Activated naive CD4-positive, alpha-beta T cell treated with anti-CD3 and anti-CD28 coated beads, Interleukin-2, amount 10 ng/mL, durations not matched to agents 7 days and 5 days (primary cell): ENCODE results near the gene CREB1.

Experiments used
- CTCF ChIA-PET: fragments of 350-600 bp; sonication (Branson Sonifier 250); formaldehyde crosslinking; loops from one replicate; lab custom pipeline; 2021; ENCODE audit warnings: antibody characterized with exemption; lab: Charles Lee
- DNase-seq: peaks from one replicate; pipeline ENCODE4 v3.0.0-alpha.2; 2020
- H3K27ac Mint-ChIP-seq: one replicate; pipeline ENCODE4 v1.8.0; 2021; ENCODE audit warnings: mild to moderate bottlenecking, moderate library complexity, mixed read lengths
- H3K27me3 Mint-ChIP-seq: one replicate; pipeline ENCODE4 v1.8.0; 2021; ENCODE audit warnings: mild to moderate bottlenecking, mixed read lengths
- H3K36me3 Mint-ChIP-seq: one replicate; pipeline ENCODE4 v1.8.0; 2021; ENCODE audit warnings: mixed read lengths
- H3K4me1 Mint-ChIP-seq: one replicate; pipeline ENCODE4 v1.8.0; 2021; ENCODE audit warnings: mixed read lengths
- H3K4me3 Mint-ChIP-seq: one replicate; pipeline ENCODE4 v1.8.0; 2021; ENCODE audit warnings: mild to moderate bottlenecking, moderate library complexity, mixed read lengths
- H3K9me3 Mint-ChIP-seq: one replicate; pipeline ENCODE4 v1.8.0; 2021; ENCODE audit warnings: mixed read lengths

Gene CREB1

DNA sequence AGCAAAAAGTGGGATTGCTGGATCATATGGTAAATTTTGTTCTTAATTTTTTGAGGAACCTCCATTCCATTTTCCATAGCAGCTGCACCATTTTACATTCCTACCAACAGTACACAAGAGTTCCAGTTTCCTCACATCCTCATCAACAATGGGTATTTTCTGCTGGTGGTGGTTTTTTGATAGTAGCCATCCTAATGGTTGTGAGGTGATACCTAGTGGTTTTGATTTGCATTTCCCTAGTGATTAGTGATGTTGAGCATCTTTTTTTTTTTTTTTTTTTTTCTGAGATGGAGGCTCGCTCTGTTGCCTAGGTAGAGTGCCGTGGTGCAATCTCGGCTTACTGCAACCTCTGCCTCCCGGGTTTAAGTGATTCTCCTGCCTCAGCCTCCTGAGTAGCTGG lies 65.0 kb downstream of the CREB1 start:
- H3K4me1 Mint-ChIP-seq: peaks cover 3% of the 10 kb centered on the region

GRCh38 chr2:207599636-207600035 lies 69.9 kb downstream of the CREB1 start:
- H3K36me3 Mint-ChIP-seq: peaks cover 37% of the 10 kb centered on the region
- peaks cover 7% of the 10 kb centered on the region for H3K4me1 Mint-ChIP-seq
- CTCF ChIA-PET: no interaction called here
- no peaks in the 10 kb centered on the region for H3K27me3 Mint-ChIP-seq
- no peak for DNase-seq
- H3K4me3 Mint-ChIP-seq: no peak overlapping the region
- no peaks in the 10 kb centered on the region for H3K9me3 Mint-ChIP-seq
- no peak overlapping the region for H3K27ac Mint-ChIP-seq

More for the DNA sequence above, 65.0 kb downstream of the CREB1 start:
- Mint-ChIP-seq H3K9me3 (peaks cover 8% of the 10 kb centered on the region), H3K4me3 (no peak overlapping the region), H3K27me3 (no peaks in the 10 kb centered on the region), H3K27ac (no peak overlapping the region), H3K36me3 (peaks cover 58% of the 10 kb centered on the region)
- CTCF ChIA-PET: no interaction called here
- DNase-seq: no peak

- Mint-ChIP-seq H3K36me3 (peaks cover 41% of the 10 kb centered on the region), H3K27ac (no peak overlapping the region), H3K4me1 (peaks cover 9% of the 10 kb centered on the region), H3K27me3 (no peaks in the 10 kb centered on the region), H3K4me3 (no peak overlapping the region), H3K9me3 (no peaks in the 10 kb centered on the region)
- DNase-seq: no peak
- CTCF ChIA-PET: no interaction called here
Measured at GRCh38 chr2:207600231-207600630, 70.5 kb downstream of the CREB1 start.

DNA sequence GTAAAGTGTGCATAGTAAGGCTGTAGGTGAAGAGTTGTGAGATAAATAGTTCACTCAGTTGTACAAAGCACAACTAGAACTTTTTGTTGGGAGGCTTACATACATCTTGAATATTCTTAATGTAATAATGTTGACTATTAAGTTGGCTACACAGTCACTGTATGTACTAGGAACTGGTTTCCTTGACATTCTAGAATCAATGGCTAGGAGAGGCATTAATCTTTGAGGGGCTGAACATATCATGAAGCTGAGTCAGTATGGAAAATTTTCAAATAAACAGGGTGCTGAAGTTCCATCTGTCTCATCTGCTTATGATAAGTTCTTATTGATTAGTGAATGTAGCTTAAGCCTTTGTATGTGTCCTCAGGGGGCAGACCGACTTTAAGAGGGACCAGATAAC lies 72.0 kb downstream of the CREB1 start:
- H3K27me3 Mint-ChIP-seq: no peaks in the 10 kb centered on the region
- no peak for DNase-seq
- no peak overlapping the region for H3K4me3 Mint-ChIP-seq
- H3K4me1 Mint-ChIP-seq: peaks cover 9% of the 10 kb centered on the region
- CTCF ChIA-PET: interaction anchor here (0.6 kb wide), 1 partner anchor 106 kb away, joined by 4 read pairs; no protein-coding TSS in a partner anchor
- H3K9me3 Mint-ChIP-seq: no peaks in the 10 kb centered on the region
- H3K27ac Mint-ChIP-seq: no peak overlapping the region
- H3K36me3 Mint-ChIP-seq: peaks cover 42% of the 10 kb centered on the region

- Mint-ChIP-seq H3K27ac (no peak overlapping the region), H3K36me3 (peaks cover 43% of the 10 kb centered on the region), H3K27me3 (no peaks in the 10 kb centered on the region), H3K9me3 (no peaks in the 10 kb centered on the region), H3K4me1 (peaks cover 9% of the 10 kb centered on the region), H3K4me3 (no peak overlapping the region)
- CTCF ChIA-PET: no interaction called here
- DNase-seq: no peak
Measured at GRCh38 chr2:207603486-207603885, 73.7 kb downstream of the CREB1 start.

DNA sequence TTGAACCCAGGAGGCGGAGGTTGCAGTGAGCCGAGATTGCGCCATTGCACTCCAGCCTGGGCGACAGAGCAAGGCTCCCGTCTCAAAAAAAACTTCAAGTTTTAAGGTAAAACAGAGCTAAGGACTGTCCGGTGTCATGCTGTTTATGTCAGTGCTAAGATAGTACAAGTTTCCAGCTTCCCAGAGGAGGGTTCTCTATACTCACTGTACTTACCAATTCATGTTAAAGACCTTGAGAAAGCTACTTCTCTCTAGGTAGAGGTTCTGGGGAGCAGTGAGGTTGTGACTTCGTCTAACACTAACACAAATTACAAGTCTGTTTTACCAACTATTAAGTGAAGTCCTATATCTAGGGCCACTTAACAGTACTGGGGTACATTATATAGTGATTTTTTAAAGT lies 76.6 kb downstream of the CREB1 start:
- H3K27me3 Mint-ChIP-seq: no peaks in the 10 kb centered on the region
- no peak overlapping the region for H3K27ac Mint-ChIP-seq
- peaks cover 9% of the 10 kb centered on the region for H3K4me1 Mint-ChIP-seq
- CTCF ChIA-PET: no interaction called here
- peaks cover 41% of the 10 kb centered on the region for H3K36me3 Mint-ChIP-seq
- H3K9me3 Mint-ChIP-seq: no peaks in the 10 kb centered on the region
- DNase-seq: no peak
- H3K4me3 Mint-ChIP-seq: no peak overlapping the region

GRCh38 chr2:207606829-207607228 lies 77.1 kb downstream of the CREB1 start:
- H3K36me3 Mint-ChIP-seq: peaks cover 37% of the 10 kb centered on the region
- DNase-seq: no peak
- H3K9me3 Mint-ChIP-seq: no peaks in the 10 kb centered on the region
- peaks cover 8% of the 10 kb centered on the region for H3K4me1 Mint-ChIP-seq
- H3K27me3 Mint-ChIP-seq: no peaks in the 10 kb centered on the region
- H3K4me3 Mint-ChIP-seq: no peak overlapping the region
- H3K27ac Mint-ChIP-seq: no peak overlapping the region
- CTCF ChIA-PET: no interaction called here

- Mint-ChIP-seq H3K4me1 (peaks cover 5% of the 10 kb centered on the region), H3K27ac (no peak overlapping the region), H3K36me3 (peaks cover 40% of the 10 kb centered on the region), H3K4me3 (no peak overlapping the region), H3K9me3 (no peaks in the 10 kb centered on the region), H3K27me3 (no peaks in the 10 kb centered on the region)
- no peak for DNase-seq
- CTCF ChIA-PET: no interaction called here
Measured at GRCh38 chr2:207612714-207613113, 83.0 kb downstream of the CREB1 start.

- no peak overlapping the region for H3K27ac Mint-ChIP-seq
- CTCF ChIA-PET: no interaction called here
- no peaks in the 10 kb centered on the region for H3K9me3 Mint-ChIP-seq
Measured at GRCh38 chr2:207614824-207615223, 85.1 kb downstream of the CREB1 start.

GRCh38 chr2:207616185-207616584 lies 86.4 kb downstream of the CREB1 start:
- no peak for DNase-seq
- no peaks in the 10 kb centered on the region for H3K9me3 Mint-ChIP-seq
- CTCF ChIA-PET: no interaction called here
- H3K27me3 Mint-ChIP-seq: no peaks in the 10 kb centered on the region
- no peak overlapping the region for H3K27ac Mint-ChIP-seq
- H3K4me3 Mint-ChIP-seq: no peak overlapping the region
- peaks cover 25% of the 10 kb centered on the region for H3K4me1 Mint-ChIP-seq
- H3K36me3 Mint-ChIP-seq: peaks cover 35% of the 10 kb centered on the region

More at GRCh38 chr2:207614824-207615223, 85.1 kb downstream of the CREB1 start:
- Mint-ChIP-seq H3K36me3 (peaks cover 28% of the 10 kb centered on the region), H3K27me3 (no peaks in the 10 kb centered on the region), H3K4me1 (peaks cover 13% of the 10 kb centered on the region), H3K4me3 (no peak overlapping the region)
- DNase-seq: no peak

DNA sequence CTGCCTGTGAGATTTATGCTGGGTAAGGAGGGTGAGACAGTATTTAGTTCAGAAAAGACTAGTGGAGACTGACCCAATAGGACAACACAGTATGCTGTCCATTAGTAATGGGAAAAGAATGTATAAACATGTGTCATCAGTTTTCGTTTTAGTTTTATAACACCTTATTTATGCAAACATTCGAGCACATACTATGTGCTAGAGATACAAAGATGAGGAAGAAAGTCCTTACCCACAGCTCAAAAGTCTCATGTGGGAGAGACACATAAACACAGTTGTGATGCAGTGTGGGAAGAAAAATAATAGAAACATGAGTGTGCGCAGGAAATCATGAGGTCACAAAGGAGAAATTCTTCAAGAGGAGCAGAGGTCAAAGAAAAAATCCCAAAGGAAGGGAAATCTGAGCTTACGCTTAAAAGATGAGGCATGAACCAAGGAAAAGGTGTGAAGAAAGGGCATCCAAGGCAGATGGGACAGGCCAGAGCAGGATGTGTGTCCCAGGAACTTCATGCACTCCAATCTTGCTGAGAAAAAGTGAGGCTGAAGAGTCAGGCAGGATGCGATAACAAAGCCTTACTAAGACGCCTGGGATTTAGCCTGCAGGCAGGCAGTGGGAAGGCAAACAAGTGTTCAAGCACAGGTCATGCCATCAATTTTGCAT lies 87.4 kb downstream of the CREB1 start:
- CTCF ChIA-PET: no interaction called here
- peaks cover 34% of the 10 kb centered on the region for H3K4me1 Mint-ChIP-seq
- no peaks in the 10 kb centered on the region for H3K27me3 Mint-ChIP-seq
- H3K4me3 Mint-ChIP-seq: no peak overlapping the region
- no peaks in the 10 kb centered on the region for H3K9me3 Mint-ChIP-seq
- H3K27ac Mint-ChIP-seq: peak overlapping the region; percentile 16
- peaks cover 41% of the 10 kb centered on the region for H3K36me3 Mint-ChIP-seq
- DNase-seq: no peak

GRCh38 chr2:207619764-207620203 lies 90.0 kb downstream of the CREB1 start:
- Mint-ChIP-seq H3K36me3 (peaks cover 36% of the 10 kb centered on the region), H3K4me3 (no peak overlapping the region), H3K27ac (peak overlapping the region; percentile 76), H3K9me3 (no peaks in the 10 kb centered on the region), H3K4me1 (peaks cover 54% of the 10 kb centered on the region), H3K27me3 (no peaks in the 10 kb centered on the region)
- no peak for DNase-seq
- CTCF ChIA-PET: interaction anchor here (1.1 kb wide), 1 partner anchor 86 kb away, joined by 3 read pairs; no protein-coding TSS in a partner anchor

GRCh38 chr2:207621501-207622039 lies 91.8 kb downstream of the CREB1 start:
- Mint-ChIP-seq H3K9me3 (no peaks in the 10 kb centered on the region), H3K4me3 (no peak overlapping the region), H3K4me1 (peaks cover 62% of the 10 kb centered on the region), H3K27ac (no peak overlapping the region), H3K27me3 (no peaks in the 10 kb centered on the region), H3K36me3 (peaks cover 33% of the 10 kb centered on the region)
- DNase-seq: no peak
- CTCF ChIA-PET: no interaction called here

DNA sequence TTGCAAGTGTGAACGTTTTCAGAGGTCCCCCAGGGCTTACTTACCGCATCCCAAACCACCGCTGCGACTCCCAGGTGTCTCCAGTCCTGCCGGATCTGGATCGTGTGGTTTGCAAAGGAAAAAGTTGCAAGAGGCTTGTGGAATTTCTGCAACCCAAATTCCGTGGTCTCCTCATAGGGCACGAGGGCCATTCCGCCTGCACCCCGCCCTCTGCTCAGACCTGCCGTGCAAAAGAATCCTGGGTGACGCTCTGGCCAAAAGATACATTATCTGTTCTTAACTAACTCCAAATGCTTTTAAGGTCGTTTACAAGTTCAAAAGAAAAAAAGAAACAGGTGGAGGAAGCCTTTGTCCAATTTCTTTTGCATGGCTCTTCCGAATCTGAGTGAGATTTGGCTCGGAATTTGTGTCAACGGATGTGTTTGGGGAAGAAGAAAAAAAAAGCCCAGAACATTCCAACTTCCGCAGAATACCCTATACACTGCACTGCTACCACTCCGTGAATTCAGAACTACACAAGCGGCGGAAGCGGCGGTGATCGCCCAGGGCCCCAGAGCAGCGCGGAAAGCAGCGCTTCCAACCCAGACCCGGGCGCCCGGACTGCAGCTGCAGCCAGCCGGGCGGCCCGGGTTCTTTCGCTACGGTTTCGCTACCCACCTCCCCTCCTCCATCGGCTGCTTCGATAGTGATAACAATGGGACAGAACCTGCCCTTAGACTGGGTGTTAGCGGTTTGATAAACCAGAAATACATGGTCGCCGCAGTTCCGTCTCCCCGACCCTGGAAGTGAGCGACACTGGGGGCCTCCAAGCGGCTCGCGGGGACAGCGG lies 94.6 kb downstream of the CREB1 start:
- H3K27ac Mint-ChIP-seq: peak overlapping the region; percentile 97
- CTCF ChIA-PET: interaction anchor here (1.3 to 2.7 kb wide), 4 partner anchors 87 to 96 kb away, joined by 4 to 10 read pairs (median 8); partner anchors contain the start of genes CCNYL1 and CREB1
- peaks cover 64% of the 10 kb centered on the region for H3K4me1 Mint-ChIP-seq
- no peaks in the 10 kb centered on the region for H3K27me3 Mint-ChIP-seq
- peak; percentile 79 for DNase-seq
- peaks cover 20% of the 10 kb centered on the region for H3K36me3 Mint-ChIP-seq
- no peaks in the 10 kb centered on the region for H3K9me3 Mint-ChIP-seq
- H3K4me3 Mint-ChIP-seq: peak overlapping the region; percentile 92
